Measurements from ENCODE around the gene PIGB. TPM values are rescaled to one million over a fixed set of nuclear protein-coding genes. Genes with fewer than 3 reads are reported as not detected.

Gene PIGB
- total and polyA plus RNA-seq, 2 of the 8 experiments (the other 6 are each of a cell fraction or from before 2014, with no cell fraction given) = 4.3 to 11.7 TPM

- no peak overlapping the region for H3K27ac ChIP-seq (ENCODE audit: low read depth, low read length)
- no peak overlapping the region for H2BK15ac ChIP-seq (ENCODE audit: low read length)
- no peak overlapping the region for H2BK12ac ChIP-seq (ENCODE audit: low read depth, low read length)
- H4K5ac ChIP-seq (ENCODE audit: insufficient read length, low read depth, low read length) = no peak overlapping the region
- no peak overlapping the region for H2AFZ ChIP-seq (ENCODE audit: low read length)
- TF ChIP-seq KDM5A (IDR thresholded peaks at IDR 0.05; ENCODE audit: low read length) = no peak
- no peak for TF ChIP-seq CREB1 (IDR thresholded peaks at IDR 0.05)
- no peak for TF ChIP-seq SP2 (IDR thresholded peaks at IDR 0.05; ENCODE audit: low read length)
- TF ChIP-seq PHF8 (conservative IDR thresholded peaks at IDR 0.05; ENCODE audit: low read depth, low read length) = no peak
- no peak for TF ChIP-seq SP1 (IDR thresholded peaks at IDR 0.05; ENCODE audit: low read depth, low read length)
- no peak for TF ChIP-seq CBX5 (IDR thresholded peaks at IDR 0.05; ENCODE audit: low read depth, low read length)
- no peak for TF ChIP-seq RXRA (IDR thresholded peaks at IDR 0.05; ENCODE audit: insufficient read depth, low read depth, low read length)
- no peak for TF ChIP-seq RNF2 (IDR thresholded peaks at IDR 0.05; ENCODE audit: borderline replicate concordance, low read depth, low read length, missing control alignments, poor library complexity, severe bottlenecking)
- no peak for TF ChIP-seq SUZ12 (IDR thresholded peaks at IDR 0.05; ENCODE audit: low read length)
- no peak for TF ChIP-seq SIX5 (IDR thresholded peaks at IDR 0.05; ENCODE audit: low read depth, low read length)
- H3K79me1 ChIP-seq (ENCODE audit: low read depth, low read length) = no peaks in the 10 kb centered on the region
- no peak overlapping the region for H4K8ac ChIP-seq (ENCODE audit: extremely low read depth, insufficient read depth, low read length)
- no peak for FAIRE-seq
- H3K79me2 ChIP-seq (ENCODE audit: control insufficient read depth in 1 of 2, insufficient read depth in 2 of 2, low read length in 2 of 2) = no peaks in the 10 kb centered on the region
- H4K20me1 ChIP-seq (replicated peaks in 1 of 2; ENCODE audit: control insufficient read depth in 1 of 2, insufficient read depth in 2 of 2, low read length in 2 of 2) = no peaks in the 10 kb centered on the region
- no peak overlapping the region for H2BK120ac ChIP-seq (replicated peaks; ENCODE audit: low read depth, low read length)
- H3K9me3 ChIP-seq (ENCODE audit: insufficient read depth in 2 of 2, low read depth in 1 of 2, low read length in 1 of 2) = no peaks in the 10 kb centered on the region
- no peak overlapping the region for H3K4me2 ChIP-seq (ENCODE audit: insufficient read depth in 1 of 2, low read depth in 2 of 2, low read length in 2 of 2)
- H3K9ac ChIP-seq (replicated peaks in 1 of 4; ENCODE audit: extremely low read depth in 1 of 4, low read depth in 3 of 4, low read length in 3 of 4) = no peak overlapping the region
- CTCF ChIA-PET (ENCODE audit: partially characterized antibody) = interaction anchor here (0.7 to 1.1 kb wide), 2 partner anchors 8 to 159 kb away, joined by 3 read pairs; no protein-coding TSS in a partner anchor
- H3K27me3 ChIP-seq (replicated peaks in 1 of 4; ENCODE audit: control insufficient read depth in 3 of 4, extremely low read depth in 1 of 4, insufficient read depth in 3 of 4, low read length in 3 of 4) = no peaks in the 10 kb centered on the region
- H3K23me2 ChIP-seq (ENCODE audit: low read depth, low read length) = no peaks in the 10 kb centered on the region
- no peak overlapping the region for H3K14ac ChIP-seq (ENCODE audit: insufficient read length)
- no peak overlapping the region for H3K56ac ChIP-seq (replicated peaks; ENCODE audit: insufficient read length, low read depth, low read length)
- H3K36me3 ChIP-seq (ENCODE audit: control insufficient read depth in 2 of 4, insufficient read depth in 4 of 4, low read length in 3 of 4) = no peaks in the 10 kb centered on the region
- H2AK5ac ChIP-seq (ENCODE audit: low read depth, low read length) = no peak overlapping the region
- WGBS, 2 experiments (ENCODE audit: extremely low coverage in 1 of 2, insufficient coverage in 1 of 2, insufficient read length in 1 of 2, insufficient replicate concordance in 2 of 2, low coverage in 1 of 2, low lambda C conversion rate in 2 of 2, missing lambda C conversion rate in 1 of 2) = 93% methylated on average over 4 of the region's 4 CpGs; no CpG with 5 or more reads in 1 of the 2 experiments
- no peak overlapping the region for H3K4me3 ChIP-seq (ENCODE audit: extremely low read depth in 1 of 4, insufficient read depth in 2 of 4, low read depth in 3 of 4, low read length in 4 of 4)
- no peak for DNase-seq (ENCODE audit: low read depth in 1 of 2, low spot score in 2 of 2)
- H4K91ac ChIP-seq (replicated peaks; ENCODE audit: insufficient read length, low read length) = no peak overlapping the region
- no peak overlapping the region for H2BK5ac ChIP-seq (ENCODE audit: low read depth, low read length)
- no peak overlapping the region for H2BK20ac ChIP-seq (ENCODE audit: low read length)
- H3K4me1 ChIP-seq (replicated peaks in 1 of 4; ENCODE audit: control insufficient read depth in 3 of 4, insufficient read depth in 4 of 4, low read length in 3 of 4) = no peaks in the 10 kb centered on the region
- no peak overlapping the region for H3K4ac ChIP-seq (replicated peaks; ENCODE audit: insufficient read length, low read depth, low read length)
- no peak overlapping the region for H3K18ac ChIP-seq (ENCODE audit: extremely low read depth, low read length)
- POLR2A ChIA-PET (ENCODE audit: partially characterized antibody) = no interaction called here
- H3K23ac ChIP-seq (ENCODE audit: insufficient read length) = no peak overlapping the region
Observed at GRCh38 chr15:55279746-55280351, 39.2 kb upstream of the PIGB start.

Measured in H1 (cell line).